IPS-11a (cell line): ENCODE data around the gene RAB5IF.
"Not testable (repeated sequence)": the region's sequence is repeated elsewhere in the genome, so short reads cannot be mapped to it uniquely, and the experiment has no call there.

Experiments used
- H3K4me3 ChIP-seq: one replicate; pipeline ENCODE4 v1.5.1; 2013; ENCODE audit warnings: low read depth, low read length, control low read depth

Gene RAB5IF

DNA sequence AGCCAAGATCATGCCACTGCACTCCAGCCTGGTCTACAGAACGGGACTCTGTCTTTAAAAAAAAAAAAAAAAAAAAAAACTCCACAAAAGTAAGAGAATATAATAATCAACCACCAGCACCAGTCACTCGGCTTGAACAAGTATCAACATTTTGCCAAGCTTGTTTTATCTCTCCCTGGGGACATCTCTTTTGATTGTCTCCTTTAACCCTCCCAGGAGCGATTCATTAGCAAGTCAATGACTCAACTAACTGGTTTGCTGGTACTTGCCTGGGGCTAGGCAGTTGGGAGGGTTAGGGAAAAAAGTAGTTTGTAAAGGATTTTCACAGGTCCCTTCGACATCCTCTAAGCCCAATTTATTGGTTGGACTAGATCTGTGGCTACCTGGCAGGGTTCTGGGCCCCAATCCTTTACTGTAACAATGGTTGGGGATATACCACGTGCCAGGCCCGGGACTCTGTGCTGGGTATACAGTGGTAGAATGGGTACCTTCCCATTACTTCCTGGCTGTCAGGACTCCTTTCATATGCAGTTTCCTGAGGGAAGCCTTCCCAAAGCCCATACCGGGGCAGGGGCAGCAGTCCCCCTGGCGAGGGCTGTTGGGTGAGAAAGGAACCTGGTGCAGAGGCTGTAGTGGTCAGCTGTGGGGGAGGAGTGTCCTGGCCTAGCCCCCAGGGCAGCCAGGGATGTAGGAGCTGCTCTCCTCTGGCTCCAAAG lies 20.0 kb upstream of the RAB5IF start:
- no peak overlapping the region for H3K4me3 ChIP-seq

DNA sequence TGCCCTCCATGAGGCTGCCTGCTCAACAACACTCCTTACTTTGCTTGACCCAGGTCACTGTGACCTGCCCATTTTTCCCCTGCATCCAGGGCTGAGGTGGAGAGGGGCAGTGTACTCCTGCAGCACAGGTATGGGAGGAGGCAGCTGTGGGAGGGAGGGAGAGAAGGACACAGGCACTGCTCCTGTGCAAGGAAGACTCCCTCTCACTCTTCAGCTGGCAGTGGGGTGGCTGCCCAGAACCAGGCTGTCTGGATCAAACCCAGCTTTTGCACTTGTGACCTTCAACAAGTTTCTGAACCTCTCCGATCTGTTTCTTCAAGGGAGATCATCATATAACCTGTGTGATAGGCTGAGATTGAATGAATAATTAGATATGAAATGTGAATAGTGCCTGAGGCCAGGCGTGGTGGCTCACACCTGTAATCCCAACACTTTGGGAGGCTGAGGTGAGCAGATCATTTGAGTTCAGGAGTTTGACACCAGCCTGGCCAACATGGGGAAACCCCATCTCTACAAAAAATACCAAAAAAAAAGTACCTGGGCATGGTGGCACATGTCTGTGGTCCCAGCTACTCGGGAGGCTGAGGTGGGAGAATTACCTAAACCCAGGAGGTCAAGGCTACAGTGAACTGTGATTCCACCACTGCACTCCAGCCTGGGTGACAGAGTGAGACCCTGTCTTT lies 18.1 kb upstream of the RAB5IF start:
- no peak overlapping the region for H3K4me3 ChIP-seq

DNA sequence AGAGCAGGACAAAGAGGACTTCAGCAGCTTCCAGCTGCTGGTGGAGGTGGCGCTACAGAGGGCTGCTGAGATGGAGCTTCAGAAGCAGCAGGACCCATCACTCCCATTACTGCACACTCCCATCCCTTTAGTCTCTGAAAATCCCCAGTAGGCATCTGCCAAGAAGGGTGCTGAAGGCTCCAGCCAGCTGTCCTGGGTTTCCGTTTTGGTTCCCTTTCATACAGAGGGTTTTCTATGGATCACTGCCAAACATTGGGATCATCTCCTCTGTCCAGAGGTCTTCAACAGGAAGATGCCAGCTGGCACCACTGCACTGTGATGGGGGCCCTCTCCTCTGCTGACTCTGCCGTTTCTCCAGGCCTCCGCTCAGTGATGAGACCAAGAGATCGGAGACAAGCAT lies 14.3 kb upstream of the RAB5IF start:
- no peak overlapping the region for H3K4me3 ChIP-seq

DNA sequence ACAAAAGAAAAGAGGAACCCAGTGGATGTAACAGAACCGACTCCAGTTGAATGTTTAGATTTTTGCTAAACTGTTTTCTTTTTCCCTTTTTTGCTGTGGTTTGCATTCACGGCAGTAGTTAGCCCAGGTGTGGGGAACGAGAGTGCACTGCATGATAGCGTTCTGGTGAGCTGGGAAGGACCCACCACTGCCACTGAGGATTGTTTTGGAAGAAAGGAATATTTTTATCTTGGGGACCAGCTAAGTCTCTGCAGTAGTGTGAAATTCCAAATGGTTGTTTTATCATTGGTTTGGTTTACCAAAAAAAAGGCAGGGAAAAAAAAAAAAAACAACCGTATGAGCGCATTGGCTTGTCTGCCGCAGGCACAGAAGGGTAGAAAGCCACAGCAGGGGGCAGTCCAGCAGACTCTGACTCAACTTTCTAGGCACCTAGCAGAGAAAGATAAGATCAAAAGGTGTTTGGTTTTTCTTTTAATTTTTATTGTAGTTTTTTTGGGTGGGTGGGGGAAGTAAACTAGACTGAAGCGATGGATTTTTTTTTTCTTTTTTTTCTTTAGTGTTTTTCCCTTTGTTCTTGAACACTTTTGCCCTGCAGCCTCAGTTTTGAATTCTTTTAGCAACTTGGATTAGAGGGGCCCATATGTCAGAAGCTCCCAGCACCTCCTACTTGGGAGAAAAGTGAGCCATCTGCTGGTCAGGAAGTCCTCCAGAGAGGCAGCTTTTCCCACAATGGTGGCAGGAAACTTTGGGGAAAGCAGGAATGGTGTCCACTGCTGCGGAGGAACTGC lies 13.5 kb upstream of the RAB5IF start:
- no peak overlapping the region for H3K4me3 ChIP-seq

DNA sequence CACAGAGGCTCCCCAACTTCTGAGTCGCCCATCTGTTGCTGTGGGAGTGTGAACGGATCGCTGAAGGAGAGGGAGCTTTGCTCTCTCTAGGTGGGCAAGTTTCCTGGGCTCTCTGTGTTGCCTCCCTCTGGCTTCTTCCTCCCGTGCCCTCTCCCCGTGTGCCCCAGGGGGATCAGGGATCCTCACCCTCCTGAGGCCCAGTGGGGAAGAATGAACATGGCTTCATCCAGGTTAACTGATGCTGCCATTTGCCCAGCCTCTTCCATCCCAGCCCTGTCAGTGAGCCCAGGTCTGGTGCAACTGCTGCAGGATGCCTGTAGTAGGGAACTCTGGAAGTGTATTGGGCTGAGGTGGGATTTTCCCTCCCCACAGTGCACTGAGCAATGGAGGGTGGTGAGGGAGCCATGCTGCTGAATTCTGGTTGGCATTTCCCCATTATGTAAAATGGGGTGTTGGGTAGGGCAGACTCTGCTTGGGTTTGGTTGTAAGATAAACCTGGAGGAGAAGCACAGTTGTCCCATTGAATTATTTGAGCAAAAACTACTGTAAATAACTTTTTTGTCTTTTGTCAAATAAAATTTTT lies 12.1 kb upstream of the RAB5IF start:
- H3K4me3 ChIP-seq: no peak overlapping the region

DNA sequence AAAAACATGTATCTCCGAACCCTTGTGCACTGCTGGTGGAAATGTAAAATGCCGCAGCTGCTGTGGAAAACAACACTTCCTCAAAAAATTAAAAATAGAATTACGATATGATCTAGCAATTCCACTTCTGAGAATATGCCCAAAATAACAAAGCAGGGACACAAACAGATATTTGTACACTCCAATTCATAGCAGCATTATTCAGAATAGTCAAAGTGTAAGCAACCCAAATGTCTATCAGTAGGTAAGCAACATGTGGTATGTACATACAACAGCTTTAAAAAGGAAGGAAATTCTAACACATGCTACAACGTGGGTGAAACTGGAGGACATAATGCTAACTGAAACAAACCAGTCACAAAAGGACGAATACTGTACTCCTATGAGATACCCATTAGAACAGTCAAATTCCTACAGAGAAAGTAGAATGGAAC lies 5.7 kb upstream of the RAB5IF start:
- H3K4me3 ChIP-seq: no peak overlapping the region

DNA sequence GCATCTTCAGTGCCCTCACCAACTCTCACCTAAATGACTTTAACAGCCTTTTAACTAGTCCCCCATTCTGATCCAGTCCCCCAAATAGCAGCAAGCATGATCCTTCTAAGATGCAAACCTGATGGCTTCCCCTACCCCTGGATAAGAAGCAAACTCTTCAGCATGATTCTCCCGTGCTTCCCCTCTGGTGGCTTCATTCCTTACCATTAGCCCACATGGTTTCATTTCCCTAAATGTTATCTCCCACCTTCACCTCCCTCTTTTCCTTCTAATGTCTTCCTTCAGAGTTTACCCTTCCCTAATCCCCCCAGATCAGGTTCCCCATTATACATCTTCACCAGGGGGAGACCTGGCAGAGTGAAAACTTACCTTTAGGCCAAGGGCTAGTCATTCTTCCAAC lies 4.0 kb upstream of the RAB5IF start:
- no peak overlapping the region for H3K4me3 ChIP-seq

DNA sequence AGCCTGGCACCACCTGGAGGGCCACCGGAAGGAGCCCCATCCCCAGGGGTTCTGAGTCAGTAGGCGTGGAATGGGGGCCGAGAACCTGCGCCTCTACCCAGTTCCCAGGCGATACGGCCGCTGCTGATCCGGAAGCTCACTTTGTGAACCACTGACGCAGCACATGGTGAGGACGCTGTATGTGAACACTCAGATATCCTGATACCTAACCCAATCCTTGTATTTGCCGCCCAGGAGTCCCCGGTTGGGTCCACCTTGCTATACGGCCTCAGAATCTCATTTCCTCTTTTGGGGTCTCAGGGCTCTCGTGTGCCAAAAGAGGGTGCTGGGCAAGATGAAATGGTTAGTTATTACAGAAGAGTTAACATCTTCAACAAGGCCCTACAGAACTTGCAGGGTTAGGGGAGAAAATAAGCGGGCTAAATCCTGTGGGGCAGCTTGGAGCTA lies 604 bp upstream of the RAB5IF start:
- no peak overlapping the region for H3K4me3 ChIP-seq

DNA sequence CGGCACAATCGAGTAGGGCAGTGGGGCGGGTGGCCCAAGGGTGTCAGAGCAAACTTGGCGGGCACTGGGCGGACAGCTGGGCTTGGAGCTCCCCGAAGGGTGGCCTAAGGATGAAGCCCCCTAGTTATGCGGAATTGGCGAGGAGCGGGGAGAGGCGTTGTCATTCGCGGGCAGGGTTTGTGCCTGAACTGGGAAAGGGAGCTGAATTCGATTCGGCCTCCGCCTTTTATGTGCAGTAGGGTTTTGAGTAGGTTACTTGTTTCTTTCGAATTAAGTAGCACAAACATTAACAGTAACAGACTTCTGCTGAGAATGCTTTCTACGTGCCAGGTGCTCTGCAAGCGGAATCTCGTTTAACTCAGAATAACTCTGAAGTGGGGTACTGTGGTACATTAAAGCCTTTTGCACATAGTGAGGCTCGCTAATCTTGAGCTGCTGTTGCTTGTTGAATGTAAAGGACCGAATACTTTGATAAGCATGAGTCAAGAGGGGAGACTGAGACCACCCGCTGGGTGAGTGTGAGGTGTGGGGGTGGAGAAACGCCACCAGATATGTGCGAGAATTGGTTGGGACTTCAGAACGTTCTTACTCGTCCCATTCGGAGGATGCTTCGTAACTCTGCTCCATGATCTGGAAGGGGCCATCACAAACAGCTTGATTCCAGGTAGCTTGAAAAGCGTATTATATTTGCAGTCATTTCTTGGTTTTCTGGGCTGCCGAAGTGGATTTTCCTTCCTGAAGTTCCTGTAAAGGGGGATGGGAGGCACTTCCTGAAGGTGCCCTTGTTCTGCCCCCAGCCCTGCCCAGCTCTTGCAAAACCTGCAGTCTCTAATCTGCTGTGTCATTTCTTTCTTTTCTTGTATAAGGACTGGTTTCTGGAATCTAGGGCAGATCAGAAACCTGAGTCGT lies 833 bp downstream of the RAB5IF start:
- peak overlapping the region; percentile 84 for H3K4me3 ChIP-seq

DNA sequence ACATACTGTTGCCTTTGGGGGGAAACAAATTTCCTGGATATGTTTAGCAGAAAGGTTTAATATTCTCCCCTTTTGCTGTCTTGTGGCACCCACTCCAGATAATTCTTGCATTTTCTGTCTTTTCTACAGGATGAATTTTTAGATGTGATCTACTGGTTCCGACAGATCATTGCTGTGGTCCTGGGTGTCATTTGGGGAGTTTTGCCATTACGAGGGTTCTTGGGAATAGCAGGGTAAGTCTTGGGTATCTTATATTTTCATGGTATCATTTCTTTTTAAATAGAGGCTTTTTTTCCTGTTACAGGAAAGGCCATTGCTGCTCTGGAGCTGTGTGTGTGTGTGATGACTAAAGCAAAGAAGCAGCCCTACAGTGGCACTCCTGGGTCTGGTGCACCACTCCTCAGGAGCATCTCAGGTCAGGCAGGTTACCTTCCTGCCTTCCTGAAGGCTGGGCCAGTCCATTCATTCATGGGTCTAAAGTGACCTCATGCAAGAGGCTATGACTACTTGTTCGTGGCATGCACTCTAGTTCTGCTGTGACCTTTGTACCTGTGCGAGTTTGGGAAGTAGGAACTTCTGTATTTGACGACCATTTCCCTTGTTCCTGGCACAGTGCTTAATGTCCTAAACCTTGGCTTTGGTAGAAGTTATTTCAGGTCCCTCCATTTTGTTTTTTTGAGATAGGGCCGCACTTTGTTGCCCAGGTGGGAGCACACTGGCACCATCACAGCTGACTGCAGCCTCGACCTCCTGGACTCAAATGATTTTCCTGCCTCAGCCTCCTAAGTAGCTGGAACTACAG lies 2.2 kb downstream of the RAB5IF start:
- no peak overlapping the region for H3K4me3 ChIP-seq

DNA sequence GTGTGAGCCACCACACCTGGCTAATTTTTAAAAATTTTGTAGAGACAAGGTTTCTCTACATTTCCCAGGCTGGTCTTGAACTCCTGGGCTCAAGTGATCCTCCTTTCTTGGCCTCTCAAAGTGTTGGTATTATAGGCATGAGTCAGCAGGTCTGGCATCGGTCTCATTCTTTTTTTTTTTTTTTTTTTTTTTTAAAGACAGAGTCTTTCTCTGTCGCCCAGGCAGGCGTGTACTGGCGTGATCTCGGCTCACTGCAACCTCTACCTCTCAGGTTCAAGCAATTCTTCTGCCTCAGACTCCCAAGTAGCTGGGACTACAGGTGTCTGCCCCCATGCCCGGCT lies 2.8 kb downstream of the RAB5IF start:
- H3K4me3 ChIP-seq: not testable (repeated sequence)

DNA sequence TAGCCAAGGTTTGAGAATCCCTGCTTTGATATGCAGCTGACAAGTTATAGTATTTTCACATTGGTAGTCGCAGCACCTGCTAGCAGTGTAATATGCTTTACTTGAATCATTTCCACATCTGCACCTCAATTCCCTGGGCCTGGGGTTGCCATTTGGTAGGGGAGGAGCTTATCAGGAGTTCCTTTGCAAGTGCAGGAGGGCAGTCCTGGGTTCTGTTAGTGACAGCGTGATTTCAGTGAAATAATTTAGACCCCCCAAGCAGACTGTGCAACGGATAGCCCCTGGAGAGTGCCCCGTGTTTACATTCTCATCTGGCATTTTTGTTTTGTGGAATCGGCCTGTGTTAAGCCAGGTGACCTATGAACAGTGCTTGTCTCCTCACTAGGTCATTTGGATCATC lies 6.0 kb downstream of the RAB5IF start:
- no peak overlapping the region for H3K4me3 ChIP-seq

DNA sequence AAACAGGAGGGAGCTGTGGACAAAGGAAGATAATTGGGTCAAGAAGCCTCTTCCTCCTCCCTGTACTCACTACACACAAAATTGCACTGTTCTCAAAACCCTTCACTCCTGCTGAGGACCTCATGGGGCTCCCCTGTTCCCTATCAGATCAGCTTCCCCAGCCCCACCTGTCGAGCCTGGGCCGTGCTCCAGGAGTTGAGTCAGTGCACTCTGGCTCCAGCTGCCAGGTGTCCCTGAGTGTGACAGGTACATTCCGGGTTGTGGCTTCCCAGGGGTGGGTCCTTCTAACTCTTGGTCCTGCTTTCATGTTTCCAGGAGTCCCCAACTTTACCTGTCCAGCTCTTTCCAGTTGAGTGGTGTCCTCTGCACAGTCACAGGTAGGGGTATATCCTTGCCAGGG lies 8.4 kb downstream of the RAB5IF start:
- H3K4me3 ChIP-seq: no peak overlapping the region

DNA sequence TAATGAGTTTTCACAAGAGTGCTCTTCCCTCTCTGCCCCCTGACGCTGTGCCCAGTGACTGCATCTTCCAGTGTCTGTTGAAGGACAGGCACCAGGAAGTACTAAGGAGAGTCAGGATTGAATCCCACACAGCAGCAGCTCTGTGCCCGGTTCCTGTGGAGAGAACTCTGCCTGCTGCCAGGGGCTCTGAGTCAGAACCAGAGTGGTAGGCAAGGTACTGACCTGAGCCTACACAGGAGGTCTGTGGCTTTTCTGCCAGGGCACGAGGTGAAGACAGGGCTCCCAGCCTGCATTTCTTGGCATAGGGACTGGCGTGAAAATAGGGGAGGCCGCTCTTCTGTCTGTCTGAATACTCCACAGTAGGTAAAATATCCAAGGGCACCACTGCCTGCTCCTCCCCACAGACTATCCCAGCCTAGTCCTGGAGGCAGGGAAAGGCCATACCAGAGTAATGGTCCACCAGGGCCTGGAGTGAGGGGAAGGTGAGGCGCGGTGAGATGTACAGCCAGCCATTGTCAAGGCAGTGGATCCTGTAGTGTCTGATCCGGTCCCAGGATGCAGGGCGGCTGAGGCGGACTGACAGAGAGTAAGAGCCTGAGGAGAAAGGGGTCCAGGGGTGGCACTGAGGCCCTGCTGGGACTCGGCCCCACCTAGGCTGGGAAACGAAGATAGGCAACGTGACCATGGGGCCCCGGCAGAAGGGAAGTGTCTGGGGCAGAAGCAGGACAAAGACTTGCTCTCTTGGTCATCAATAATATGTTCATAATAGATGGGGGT lies 9.4 kb downstream of the RAB5IF start:
- no peak overlapping the region for H3K4me3 ChIP-seq

DNA sequence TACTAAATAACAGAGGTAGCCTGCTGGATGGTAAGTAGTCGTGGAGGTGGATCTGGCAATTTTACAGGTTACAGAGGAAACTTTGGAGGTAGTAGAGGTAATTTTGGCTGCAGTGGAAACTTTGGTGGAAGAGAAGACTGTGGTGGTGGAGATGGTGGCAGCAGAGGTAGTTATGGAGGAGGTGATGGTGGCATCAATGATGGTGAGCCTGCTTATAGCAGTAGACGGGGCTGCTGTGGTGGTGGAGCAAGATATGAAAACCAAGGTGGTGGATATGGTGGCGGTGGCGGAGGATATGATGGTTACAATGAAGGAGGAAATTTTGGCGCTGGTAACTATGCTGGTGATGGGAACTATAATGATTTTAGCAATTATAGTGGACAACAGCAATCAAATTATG lies 15.3 kb downstream of the RAB5IF start:
- no peak overlapping the region for H3K4me3 ChIP-seq

DNA sequence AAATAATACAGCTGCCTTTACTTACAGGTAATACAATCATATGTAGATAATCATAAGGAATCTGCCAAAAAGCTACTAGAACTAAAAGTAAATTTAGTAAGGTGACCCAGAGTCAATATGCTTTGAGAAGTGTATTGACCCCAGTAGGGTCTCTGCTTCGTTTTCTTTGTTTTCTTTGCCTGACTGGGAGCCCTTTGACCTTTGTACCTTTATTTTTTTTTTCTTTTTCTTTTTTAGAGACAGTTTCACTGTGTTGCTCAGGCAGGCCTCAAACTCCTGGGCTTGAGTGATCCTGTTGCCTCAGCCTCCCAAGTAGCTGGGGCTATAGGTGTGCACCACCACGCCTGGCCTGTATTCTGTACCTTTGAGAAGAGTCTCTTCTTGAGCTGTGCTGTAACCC lies 17.9 kb downstream of the RAB5IF start:
- no peak overlapping the region for H3K4me3 ChIP-seq

DNA sequence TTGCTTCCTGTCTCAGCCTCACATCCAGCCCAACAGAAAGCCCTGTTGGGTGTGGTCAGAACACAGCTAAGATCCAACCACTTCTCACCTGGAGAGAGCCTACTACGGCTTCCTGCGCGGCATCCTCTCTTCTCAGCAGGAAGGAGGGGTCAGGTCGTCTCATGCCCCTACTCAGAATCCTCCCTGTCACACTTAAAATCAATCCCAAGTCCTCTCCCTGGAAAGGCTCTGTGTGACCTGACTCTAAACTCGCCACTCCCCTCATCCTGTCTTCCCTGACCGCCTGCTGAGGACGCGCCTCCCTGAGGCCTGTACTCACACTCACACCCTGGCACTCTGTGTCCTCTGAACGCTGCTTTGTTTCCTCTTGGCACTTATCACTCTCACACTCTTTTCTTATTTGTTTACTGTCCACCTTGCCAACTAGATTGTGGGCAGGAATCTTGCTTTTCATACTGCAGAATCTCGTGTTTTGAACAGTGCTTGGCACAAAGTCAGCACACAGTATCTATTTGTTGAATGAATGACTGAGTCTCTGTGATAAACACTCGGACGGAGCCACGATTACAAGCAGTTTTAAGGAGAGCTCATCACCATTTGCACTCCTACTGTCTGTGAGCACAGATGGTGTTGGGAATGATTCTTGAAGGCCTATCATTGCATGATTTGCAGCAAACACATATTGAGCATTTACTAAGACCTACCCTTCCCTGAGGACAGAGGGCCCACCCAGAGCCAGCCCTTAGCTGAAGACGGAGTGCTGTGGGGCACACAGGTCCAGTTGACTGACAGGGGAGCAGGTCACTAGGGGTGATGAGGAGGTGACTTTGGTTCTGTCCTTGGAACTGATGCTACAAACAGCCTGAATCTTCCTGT lies 18.7 kb downstream of the RAB5IF start:
- H3K4me3 ChIP-seq: no peak overlapping the region

DNA sequence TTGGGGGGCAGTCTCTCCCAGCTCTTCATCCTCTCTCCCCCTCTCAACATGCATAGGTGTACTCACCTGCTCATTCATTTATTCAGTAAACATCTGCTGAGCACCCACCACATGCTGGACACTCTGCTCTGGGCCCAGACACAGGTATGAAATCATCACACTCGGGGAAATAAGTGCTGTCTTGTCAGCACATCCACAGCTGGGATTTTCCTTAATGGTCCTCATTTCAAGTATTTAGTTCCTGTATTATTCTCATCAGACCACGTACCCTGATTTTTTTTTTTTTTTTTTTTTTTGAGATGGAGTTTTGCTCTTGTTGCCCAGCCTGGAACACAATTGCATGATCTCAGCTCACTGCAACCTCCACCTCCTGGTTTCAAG lies 19.4 kb downstream of the RAB5IF start:
- no peak overlapping the region for H3K4me3 ChIP-seq
